HCT116 (cell line): ENCODE data around the gene BRAT1. TPM values are rescaled to one million over a fixed set of nuclear protein-coding genes. Genes with fewer than 3 reads are reported as not detected.

Source experiments
- ATAC-seq: fragments of 200-7000 bp; cut with Tn5 transposase; 2 replicates; pipeline ENCODE4 v1.9.1; 2020; ENCODE audit warnings: mild to moderate bottlenecking, moderate library complexity
- BruUV-seq: library from RNA; stranded (reverse); fragments of 400-500 nt; replicated peaks from 2 replicates; lab custom pipeline; 2021; lab: Mats Ljungman, UMichigan
- CTCF ChIA-PET: fragments of 300-600 bp; sonication (Branson Sonifier 250); formaldehyde crosslinking; loops from one replicate; lab custom pipeline; 2021; ENCODE audit warnings: antibody characterized with exemption; lab: Charles Lee
- POLR2A ChIA-PET: fragments of 300-600, 350-600 bp; sonication (Branson Sonifier 250); formaldehyde crosslinking; loops from one replicate; lab custom pipeline; 2021; ENCODE audit warnings: antibody characterized with exemption; lab: Charles Lee
- RAD21 ChIA-PET, 2 experiments: fragments of 300-600 bp; sonication (Branson Sonifier 250); formaldehyde crosslinking; loops; one replicate each; lab custom pipeline; 2023; ENCODE audit warnings: low total read pairs in 2 of 2; ENCODE audit not compliant: uncharacterized antibody in 2 of 2, unreplicated experiment in 2 of 2, low non-redundant PET in 1 of 2; lab: Charles Lee
- DNase-seq: peaks from one replicate; pipeline ENCODE4 v3.0.0-alpha.2; 2010; ENCODE audit warnings: low read depth, low spot score
- H2AFZ ChIP-seq: fragments of 200-600 bp; shearing (Covaris generic), sonication (generic); 2 replicates; pipeline ENCODE4 v1.6.1; 2017; ENCODE audit warnings: low read depth, mixed run types, mixed read lengths, antibody characterized with exemption, low read length; ENCODE audit not compliant: poor library complexity, severe bottlenecking
- H3K27ac ChIP-seq: 2 replicates; pipeline ENCODE4 v1.5.1; 2012; ENCODE audit warnings: low read depth, low read length
- H3K27me3 ChIP-seq: fragments of 200-600 bp; sonication (generic); 2 replicates; pipeline ENCODE4 v1.6.1; 2016; ENCODE audit warnings: mixed run types, low read length, mixed read lengths; ENCODE audit not compliant: insufficient read depth
- H3K36me3 ChIP-seq, 2 experiments: fragments of 200-500 bp in 1 of 2; fragments of 200-600 bp in 1 of 2; sonication (Bioruptor generic) in 1 of 2; sonication (generic) in 1 of 2; 2 replicates each; pipeline versions ENCODE4 v1.5.1 to v1.6.1; 2014 to 2016; ENCODE audit warnings: low read length in 2 of 2, inconsistent platforms in 1 of 2, mixed read lengths in 1 of 2, mixed run types in 1 of 2; ENCODE audit not compliant: insufficient read depth in 2 of 2, control insufficient read depth in 1 of 2
- H3K4me1 ChIP-seq, 2 experiments: fragments of 200-600 bp in 1 of 2; sonication (generic) in 1 of 2; 2 replicates each; pipeline versions ENCODE4 v1.5.1 to v1.6.1; 2012 to 2017; ENCODE audit warnings: low read length in 2 of 2, inconsistent platforms in 1 of 2, mild to moderate bottlenecking in 1 of 2, mixed read lengths in 1 of 2, mixed run types in 1 of 2, moderate library complexity in 1 of 2; ENCODE audit not compliant: insufficient read depth in 2 of 2, control insufficient read depth in 1 of 2
- H3K4me2 ChIP-seq: fragments of 200-600 bp; sonication (generic); 2 replicates; pipeline ENCODE4 v1.6.1; 2017; ENCODE audit warnings: mixed run types, low read length, mixed read lengths
- H3K4me3 ChIP-seq, 2 experiments: fragments of 200-600 bp in 1 of 2; sonication (generic) in 1 of 2; replicated peaks in 1 of 2; 2 replicates each; pipeline ENCODE4 v1.5.1; 2011 to 2016; ENCODE audit warnings: low read length in 2 of 2, control low read depth in 1 of 2, low read depth in 1 of 2, mild to moderate bottlenecking in 1 of 2, mixed read lengths in 1 of 2, mixed run types in 1 of 2
- H3K79me2 ChIP-seq: fragments of 200-600 bp; sonication (generic); 2 replicates; pipeline ENCODE4 v1.6.1; 2017; ENCODE audit warnings: mild to moderate bottlenecking, mixed run types, low read length, moderate library complexity, mixed read lengths; ENCODE audit not compliant: insufficient read depth
- H3K9ac ChIP-seq: fragments of 200-600 bp; sonication (generic); 2 replicates; pipeline ENCODE4 v1.6.1; 2016; ENCODE audit warnings: low read length, mixed read lengths
- H3K9me2 ChIP-seq: fragments of 200-600 bp; sonication (generic), shearing (Covaris generic); 2 replicates; pipeline ENCODE4 v1.6.1; 2017; ENCODE audit warnings: mixed run types, mild to moderate bottlenecking, moderate library complexity; ENCODE audit not compliant: insufficient read depth
- H3K9me3 ChIP-seq, 2 experiments: fragments of 200-500 bp in 1 of 2; fragments of 200-600 bp in 1 of 2; sonication (Bioruptor generic) in 1 of 2; sonication (generic) in 1 of 2; 2 replicates each; pipeline ENCODE4 v1.6.1; 2014 to 2017; ENCODE audit warnings: low read length in 2 of 2, mixed read lengths in 2 of 2, inconsistent platforms in 1 of 2, low read depth in 1 of 2, mild to moderate bottlenecking in 1 of 2, mixed run types in 1 of 2, moderate library complexity in 1 of 2; ENCODE audit not compliant: control insufficient read depth in 1 of 2, insufficient read depth in 1 of 2
- H4K20me1 ChIP-seq: fragments of 200-600 bp; sonication (generic), shearing (Covaris generic); 2 replicates; pipeline ENCODE4 v1.6.1; 2017; ENCODE audit warnings: mixed run types, mild to moderate bottlenecking, moderate library complexity; ENCODE audit not compliant: insufficient read depth
- CEBPB ChIP-seq: IDR thresholded peaks from 2 replicates; pipeline ENCODE4 v1.6.1; 2012; ENCODE audit warnings: low read depth
- EZH2 ChIP-seq: fragments of 200-600 bp; sonication (generic); IDR thresholded peaks from 2 replicates; pipeline ENCODE4 v1.6.1; 2017; ENCODE audit warnings: antibody characterized with exemption, mixed run types
- EZH2phosphoT487 ChIP-seq: fragments of 200-600 bp; IDR thresholded peaks from 2 replicates; pipeline ENCODE4 v1.6.1; 2018; ENCODE audit warnings: antibody characterized with exemption, borderline replicate concordance
- MAX ChIP-seq: IDR thresholded peaks from 2 replicates; pipeline ENCODE4 v1.6.1; 2012
- POLR2A ChIP-seq: IDR thresholded peaks from 2 replicates; pipeline ENCODE4 v1.7.0; 2011; ENCODE audit warnings: borderline replicate concordance; ENCODE audit not compliant: insufficient read depth, insufficient read length; ENCODE audit errors: extremely low read depth
- POLR2AphosphoS5 ChIP-seq: IDR thresholded peaks from 2 replicates; pipeline ENCODE4 v1.6.1; 2011; ENCODE audit warnings: mild to moderate bottlenecking, low read depth, low read length, moderate library complexity
- RAD21 ChIP-seq: IDR thresholded peaks from 2 replicates; pipeline ENCODE4 v1.6.1; 2012; ENCODE audit warnings: low read depth, mild to moderate bottlenecking
- REST ChIP-seq: IDR thresholded peaks from 2 replicates; pipeline ENCODE4 v1.6.1; 2012; ENCODE audit warnings: low read depth
- SIN3A ChIP-seq: IDR thresholded peaks from 2 replicates; pipeline ENCODE4 v1.6.1; 2012; ENCODE audit warnings: low read depth
- SP1 ChIP-seq: IDR thresholded peaks from 2 replicates; pipeline ENCODE4 v1.6.1; 2012; ENCODE audit warnings: low read depth
- SRF ChIP-seq: IDR thresholded peaks from 2 replicates; pipeline ENCODE4 v1.6.1; 2012; ENCODE audit warnings: low read depth
- YY1 ChIP-seq: IDR thresholded peaks from 2 replicates; pipeline ENCODE4 v1.6.1; 2011; ENCODE audit warnings: low read length, low read depth, moderate library complexity, mild to moderate bottlenecking; ENCODE audit not compliant: insufficient replicate concordance; ENCODE audit errors: extremely low read depth
- intact Hi-C: fragments of 100-400 bp; cut with micrococcal nuclease; formaldehyde crosslinking; loops from 2 replicates; pipeline ENCODE4 v1.10.0; 2022
- total RNA-seq: library from RNA; stranded (reverse); gene quantifications from one replicate; pipeline ENCODE4 v1.2.1, GENCODE V29; 2021; ENCODE audit not compliant: unreplicated experiment
- TF ChIP-seq, protein P1 (sequence below), 3 experiments: fragments of 200-600 bp in 1 of 3; sonication (generic) in 1 of 3; IDR thresholded peaks in 2 of 3; conservative IDR thresholded peaks in 1 of 3; 2 replicates each; pipeline ENCODE4 v1.5.1; 2012 to 2017; ENCODE audit warnings: low read depth in 2 of 3, low read length in 2 of 3, antibody characterized with exemption in 1 of 3, borderline replicate concordance in 1 of 3, control low read depth in 1 of 3, mild to moderate bottlenecking in 1 of 3, mixed read lengths in 1 of 3, mixed run types in 1 of 3, moderate library complexity in 1 of 3; ENCODE audit not compliant: insufficient read depth in 1 of 3

BRAT1 gene
- total RNA-seq, 1 experiment from 2014 or later, result 47.6 TPM

- Histone ChIP-seq H3K79me2 (no peaks in the 10 kb centered on the region), H3K9me2 (no peaks in the 10 kb centered on the region), H3K9ac (no peak overlapping the region), H3K4me2 (no peak overlapping the region), H2AFZ (no peak overlapping the region), H3K27ac (no peak overlapping the region), H3K4me3 (no peak overlapping the region), H3K27me3 (no peaks in the 10 kb centered on the region), H4K20me1 (no peaks in the 10 kb centered on the region), H3K9me3 (no peaks in the 10 kb centered on the region), H3K4me1 (no peaks in the 10 kb centered on the region; a peak in 1 of 4 replicates), H3K36me3 (no peaks in the 10 kb centered on the region)
- no peak for TF ChIP-seq MAX
- no peak for TF ChIP-seq SP1
- TF ChIP-seq EZH2phosphoT487, result no peak
- ATAC-seq, result no peak
- intact Hi-C loops, result no loop called here
- ChIA-PET RAD21 (no interaction called here), POLR2A (no interaction called here), CTCF (interaction anchor here (1.2 kb wide), 1 partner anchor 30 kb away, joined by 4 read pairs; no protein-coding TSS in a partner anchor)
- no peak for DNase-seq
- no TSS peak for BruUV-seq
Measured at GRCh38 chr7:2498708-2499107, 56.6 kb downstream of the BRAT1 start.

DNA sequence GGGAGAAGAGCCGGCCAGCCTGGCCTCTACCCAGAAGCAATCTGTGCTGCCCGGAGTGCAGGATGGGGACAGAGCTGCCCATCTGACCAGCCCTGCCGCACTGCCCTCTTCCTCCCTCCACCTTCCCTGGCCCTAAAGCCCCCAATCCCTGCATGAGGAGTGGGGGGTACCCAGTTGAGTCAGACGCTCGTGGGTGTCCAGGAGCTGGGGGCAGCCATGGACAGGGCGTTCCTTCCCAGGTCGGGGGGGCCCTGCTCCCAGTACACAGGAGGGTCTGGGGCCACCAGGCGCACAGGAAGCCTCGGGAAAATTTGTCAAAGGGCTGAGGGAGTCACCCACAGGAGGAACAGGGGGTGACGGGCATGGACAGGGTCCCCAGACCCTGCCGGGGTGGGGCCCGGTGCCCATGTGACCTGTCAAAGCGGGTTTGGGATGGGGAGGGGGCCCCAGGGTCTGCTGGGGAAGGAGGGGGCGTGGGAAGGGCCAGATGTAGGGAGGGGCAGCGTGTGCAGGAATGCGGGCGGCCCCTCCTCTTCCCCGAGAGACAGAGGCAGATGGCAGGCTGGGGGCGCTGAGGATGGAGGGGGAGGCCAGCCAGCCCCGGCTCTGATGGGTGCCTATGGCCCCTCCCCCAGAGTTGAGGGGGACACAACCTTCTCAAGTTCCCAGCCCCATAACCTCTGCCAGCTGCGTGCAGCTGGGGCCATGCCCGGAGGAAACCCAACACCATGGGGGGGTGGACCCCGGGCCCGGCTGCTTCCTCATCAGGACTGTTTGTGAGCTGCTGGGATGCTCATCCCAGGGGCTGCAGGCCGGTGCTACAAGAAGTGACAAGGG is 57.6 kb downstream of the BRAT1 start:
- ChIA-PET POLR2A (no interaction called here), CTCF (interaction anchor here (1.2 kb wide), 1 partner anchor 29 kb away, joined by 4 read pairs; no protein-coding TSS in a partner anchor), RAD21 (no interaction called here)
- no TSS peak for BruUV-seq
- Histone ChIP-seq H3K4me1 (no peaks in the 10 kb centered on the region; a peak in 1 of 4 replicates), H3K27ac (no peak overlapping the region), H3K79me2 (no peaks in the 10 kb centered on the region), H3K9me2 (no peaks in the 10 kb centered on the region), H3K36me3 (no peaks in the 10 kb centered on the region), H3K27me3 (no peaks in the 10 kb centered on the region), H3K9ac (no peak overlapping the region), H2AFZ (no peak overlapping the region), H4K20me1 (no peaks in the 10 kb centered on the region), H3K4me3 (no peak overlapping the region), H3K9me3 (no peaks in the 10 kb centered on the region), H3K4me2 (no peak overlapping the region)
- DNase-seq, result no peak
- intact Hi-C loops, result no loop called here
- no peak for TF ChIP-seq SIN3A
- no peak for TF ChIP-seq MAX
- TF ChIP-seq REST, result no peak
- TF ChIP-seq YY1, result no peak
- TF ChIP-seq POLR2AphosphoS5, result no peak
- TF ChIP-seq, protein P1, sequence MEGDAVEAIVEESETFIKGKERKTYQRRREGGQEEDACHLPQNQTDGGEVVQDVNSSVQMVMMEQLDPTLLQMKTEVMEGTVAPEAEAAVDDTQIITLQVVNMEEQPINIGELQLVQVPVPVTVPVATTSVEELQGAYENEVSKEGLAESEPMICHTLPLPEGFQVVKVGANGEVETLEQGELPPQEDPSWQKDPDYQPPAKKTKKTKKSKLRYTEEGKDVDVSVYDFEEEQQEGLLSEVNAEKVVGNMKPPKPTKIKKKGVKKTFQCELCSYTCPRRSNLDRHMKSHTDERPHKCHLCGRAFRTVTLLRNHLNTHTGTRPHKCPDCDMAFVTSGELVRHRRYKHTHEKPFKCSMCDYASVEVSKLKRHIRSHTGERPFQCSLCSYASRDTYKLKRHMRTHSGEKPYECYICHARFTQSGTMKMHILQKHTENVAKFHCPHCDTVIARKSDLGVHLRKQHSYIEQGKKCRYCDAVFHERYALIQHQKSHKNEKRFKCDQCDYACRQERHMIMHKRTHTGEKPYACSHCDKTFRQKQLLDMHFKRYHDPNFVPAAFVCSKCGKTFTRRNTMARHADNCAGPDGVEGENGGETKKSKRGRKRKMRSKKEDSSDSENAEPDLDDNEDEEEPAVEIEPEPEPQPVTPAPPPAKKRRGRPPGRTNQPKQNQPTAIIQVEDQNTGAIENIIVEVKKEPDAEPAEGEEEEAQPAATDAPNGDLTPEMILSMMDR (IDR thresholded peaks at IDR 0.05 in 2 of 3, conservative IDR thresholded peaks at IDR 0.05 in 1 of 3; ENCODE audit: borderline replicate concordance in 1 of 3, insufficient read depth in 1 of 3, low read depth in 2 of 3, low read length in 2 of 3), result no peak
- TF ChIP-seq CEBPB, result no peak
- TF ChIP-seq EZH2, result no peak
- TF ChIP-seq SRF, result no peak
- no peak for TF ChIP-seq RAD21
- no peak for TF ChIP-seq POLR2A
- ATAC-seq, result no peak
